HepG2 (cell line): ENCODE measurements around the gene CDC23. TPM values are rescaled to one million over a fixed set of nuclear protein-coding genes. Genes with fewer than 3 reads are reported as not detected.

Source experiments
- ATF7-NPFF ChIP-seq: sonication (generic); formaldehyde crosslinking; IDR thresholded peaks from 2 replicates; pipeline ENCODE4 v1.8.1; 2023; ENCODE audit warnings: mild to moderate bottlenecking, low read depth, missing genetic modification reagents, moderate library complexity
- ELK4 ChIP-seq: sonication (generic); formaldehyde crosslinking; IDR thresholded peaks from 2 replicates; pipeline ENCODE4 v1.9.0; 2021; ENCODE audit warnings: missing genetic modification reagents, borderline replicate concordance
- IKZF4 ChIP-seq: sonication (generic); formaldehyde crosslinking; IDR thresholded peaks from 2 replicates; pipeline ENCODE4 v1.5.1; 2020; ENCODE audit warnings: borderline replicate concordance, mild to moderate bottlenecking, low read depth, missing genetic modification reagents; ENCODE audit errors: not compliant biosample characterization
- JARID2 ChIP-seq: sonication (generic); formaldehyde crosslinking; IDR thresholded peaks from 2 replicates; pipeline ENCODE4 v1.8.1; 2023; ENCODE audit warnings: missing genetic modification reagents, inconsistent platforms; ENCODE audit not compliant: insufficient replicate concordance
- KAT8 ChIP-seq: IDR thresholded peaks from 2 replicates; pipeline ENCODE4 v1.6.1; 2016; ENCODE audit warnings: missing genetic modification reagents, missing compliant biosample characterization
- KDM5A ChIP-seq: fragments of 200-600 bp; sonication (generic); IDR thresholded peaks from 2 replicates; pipeline ENCODE4 v1.7.0; 2018; ENCODE audit warnings: antibody characterized with exemption, mild to moderate bottlenecking, low read length, borderline replicate concordance
- MNT ChIP-seq: fragments of 450-650 bp; IDR thresholded peaks from 2 replicates; pipeline ENCODE4 v1.6.1; 2016
- MXD3 ChIP-seq: IDR thresholded peaks from 2 replicates; pipeline ENCODE4 v1.6.1; 2016; ENCODE audit warnings: mild to moderate bottlenecking, missing biosample characterization, missing genetic modification reagents
- NPAS2 ChIP-seq: sonication (generic); formaldehyde crosslinking; IDR thresholded peaks from 2 replicates; pipeline ENCODE4 v1.8.0; 2022; ENCODE audit warnings: mild to moderate bottlenecking, missing genetic modification reagents, borderline replicate concordance
- POLR2AphosphoS5 ChIP-seq: IDR thresholded peaks from 2 replicates; pipeline ENCODE4 v1.6.1; 2012; ENCODE audit warnings: low read depth, low read length
- SMAD3 ChIP-seq: sonication (generic); formaldehyde crosslinking; IDR thresholded peaks from 2 replicates; pipeline ENCODE4 v1.4.0; 2020; ENCODE audit warnings: missing genetic modification reagents
- SNRNP70 ChIP-seq: fragments of 200-400 bp; formaldehyde crosslinking; IDR thresholded peaks from 2 replicates; pipeline ENCODE4 v1.6.1; 2017; ENCODE audit warnings: mild to moderate bottlenecking, low read depth, low read length, moderate library complexity
- ZFP1 ChIP-seq: IDR thresholded peaks from 2 replicates; pipeline ENCODE4 v1.6.1; 2016
- ZNF557 ChIP-seq: sonication (generic); formaldehyde crosslinking; IDR thresholded peaks from 2 replicates; pipeline ENCODE4 v1.4.0; 2020; ENCODE audit warnings: missing genetic modification reagents
- ZNF567 ChIP-seq: sonication (generic); formaldehyde crosslinking; IDR thresholded peaks from 2 replicates; pipeline ENCODE4 v1.8.1; 2023; ENCODE audit warnings: mild to moderate bottlenecking, missing genetic modification reagents, borderline replicate concordance
- ZNF784 ChIP-seq: sonication (generic); formaldehyde crosslinking; IDR thresholded peaks from 2 replicates; pipeline ENCODE4 v1.5.1; 2020; ENCODE audit warnings: missing genetic modification reagents, mild to moderate bottlenecking, borderline replicate concordance
- ZNF816 ChIP-seq: sonication (generic); formaldehyde crosslinking; IDR thresholded peaks from 2 replicates; pipeline ENCODE4 v1.8.0; 2022; ENCODE audit warnings: missing genetic modification reagents, mild to moderate bottlenecking, borderline replicate concordance
- polyA plus RNA-seq, 8 experiments: library from polyadenylated mRNA; depleted of rRNA in 3 of 8; stranded (reverse) in 7 of 8; unstranded in 1 of 8; fragments of >200 nt; fragmentation: Illumina TruSeq in 4 of 8; extraction: Trizol in 4 of 8; gene quantifications; 2 replicates each; pipeline versions ENCODE4 v1.2.1 to v1.2.3, GENCODE V29; 2011 to 2016; ENCODE audit warnings: low read depth in 4 of 8, missing spikeins in 1 of 8, mixed read lengths in 1 of 8; ENCODE audit not compliant: insufficient read depth in 1 of 8
- total RNA-seq, 5 experiments: library from RNA; depleted of rRNA; stranded (reverse); fragments of >200 nt; fragmentation: Illumina TruSeq; extraction: Trizol; gene quantifications; 2 replicates each; pipeline ENCODE4 v1.2.3, GENCODE V29; 2016; ENCODE audit warnings: low read depth in 1 of 5
- TF ChIP-seq, protein P1 (sequence below): sonication (generic); formaldehyde crosslinking; IDR thresholded peaks from 2 replicates; pipeline ENCODE4 v1.5.0; 2020; ENCODE audit warnings: missing genetic modification reagents, mild to moderate bottlenecking, borderline replicate concordance
- TF ChIP-seq, protein P2 (sequence below): sonication (generic); formaldehyde crosslinking; IDR thresholded peaks from 2 replicates; pipeline ENCODE4 v1.9.0; 2021; ENCODE audit warnings: missing genetic modification reagents, borderline replicate concordance

Gene CDC23
- total and polyA plus RNA-seq, 2 of the 13 experiments (the other 11 are each of a cell fraction or from before 2014, with no cell fraction given): 38.3 to 47.7 TPM

DNA sequence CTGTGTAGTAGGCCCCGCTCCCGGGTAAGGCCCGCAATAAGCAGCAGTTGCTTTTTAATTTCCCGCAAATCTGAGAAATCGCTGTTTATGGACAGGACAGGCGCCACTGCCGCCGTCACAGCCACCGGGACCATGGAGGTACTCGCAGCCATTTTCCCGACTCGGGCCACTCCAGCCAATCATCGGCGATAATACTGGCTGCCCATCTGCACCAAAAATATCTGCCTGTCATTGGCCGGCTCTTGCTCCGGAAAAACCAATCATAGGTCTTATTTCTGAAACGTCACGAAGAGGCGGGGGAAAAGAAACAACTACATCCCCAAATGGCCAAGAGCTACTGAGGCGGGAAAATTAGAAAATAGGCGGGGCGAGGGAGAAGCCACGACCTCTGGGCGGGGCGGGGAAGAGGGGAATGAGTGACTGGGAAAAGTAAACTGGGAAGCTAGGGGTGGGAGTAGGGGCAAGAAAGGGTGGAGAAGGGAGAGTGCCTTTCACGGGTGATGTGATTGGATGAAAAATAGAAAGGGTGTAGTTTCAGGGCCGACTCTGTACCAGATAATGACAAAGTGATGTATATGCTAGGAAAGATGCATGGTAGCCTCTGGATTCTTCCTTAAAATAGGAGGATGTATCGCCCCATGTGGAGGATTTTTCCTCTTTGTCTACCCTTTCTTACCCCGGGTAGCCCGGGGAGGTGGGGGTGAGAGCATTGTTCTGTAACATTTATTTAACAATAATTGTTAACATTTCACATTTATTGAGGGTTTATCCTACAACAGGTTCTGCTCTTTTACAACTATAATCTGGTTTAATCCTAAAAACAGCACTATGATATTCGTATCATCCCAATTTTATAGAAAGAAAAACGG, at the start of gene CDC23 (continued):
- peak; percentile 59 for TF ChIP-seq MNT
- TF ChIP-seq KDM5A: peak; percentile 98
- no peak for TF ChIP-seq ZNF784 (CRISPR knock-in tag)
- peak; percentile 19; the same call in 1 of the 2 replicates for TF ChIP-seq SMAD3 (CRISPR knock-in tag)
- TF ChIP-seq KAT8 (CRISPR knock-in tag): peak; percentile 80
- TF ChIP-seq ELK4 (CRISPR knock-in tag): no peak
- TF ChIP-seq IKZF4: no peak
- no peak for TF ChIP-seq ATF7-NPFF
- TF ChIP-seq, protein P1, sequence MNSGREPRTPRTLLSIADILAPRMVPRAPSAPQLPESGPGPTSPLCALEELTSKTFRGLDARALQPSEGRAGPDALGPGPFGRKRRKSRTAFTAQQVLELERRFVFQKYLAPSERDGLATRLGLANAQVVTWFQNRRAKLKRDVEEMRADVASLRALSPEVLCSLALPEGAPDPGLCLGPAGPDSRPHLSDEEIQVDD (CRISPR knock-in tag): no peak
- TF ChIP-seq ZFP1 (CRISPR knock-in tag): no peak
- no peak for TF ChIP-seq ZNF816 (CRISPR knock-in tag)
- no peak for TF ChIP-seq NPAS2
- TF ChIP-seq SNRNP70: no peak
- TF ChIP-seq POLR2AphosphoS5: peak; percentile 72
- TF ChIP-seq, protein P2, sequence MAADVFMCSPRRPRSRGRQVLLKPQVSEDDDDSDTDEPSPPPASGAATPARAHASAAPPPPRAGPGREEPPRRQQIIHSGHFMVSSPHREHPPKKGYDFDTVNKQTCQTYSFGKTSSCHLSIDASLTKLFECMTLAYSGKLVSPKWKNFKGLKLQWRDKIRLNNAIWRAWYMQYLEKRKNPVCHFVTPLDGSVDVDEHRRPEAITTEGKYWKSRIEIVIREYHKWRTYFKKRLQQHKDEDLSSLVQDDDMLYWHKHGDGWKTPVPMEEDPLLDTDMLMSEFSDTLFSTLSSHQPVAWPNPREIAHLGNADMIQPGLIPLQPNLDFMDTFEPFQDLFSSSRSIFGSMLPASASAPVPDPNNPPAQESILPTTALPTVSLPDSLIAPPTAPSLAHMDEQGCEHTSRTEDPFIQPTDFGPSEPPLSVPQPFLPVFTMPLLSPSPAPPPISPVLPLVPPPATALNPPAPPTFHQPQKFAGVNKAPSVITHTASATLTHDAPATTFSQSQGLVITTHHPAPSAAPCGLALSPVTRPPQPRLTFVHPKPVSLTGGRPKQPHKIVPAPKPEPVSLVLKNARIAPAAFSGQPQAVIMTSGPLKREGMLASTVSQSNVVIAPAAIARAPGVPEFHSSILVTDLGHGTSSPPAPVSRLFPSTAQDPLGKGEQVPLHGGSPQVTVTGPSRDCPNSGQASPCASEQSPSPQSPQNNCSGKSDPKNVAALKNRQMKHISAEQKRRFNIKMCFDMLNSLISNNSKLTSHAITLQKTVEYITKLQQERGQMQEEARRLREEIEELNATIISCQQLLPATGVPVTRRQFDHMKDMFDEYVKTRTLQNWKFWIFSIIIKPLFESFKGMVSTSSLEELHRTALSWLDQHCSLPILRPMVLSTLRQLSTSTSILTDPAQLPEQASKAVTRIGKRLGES (CRISPR knock-in tag): no peak; the same call in 1 of the 2 replicates
- TF ChIP-seq MXD3: no peak
- no peak for TF ChIP-seq JARID2 (CRISPR knock-in tag)
- no peak for TF ChIP-seq ZNF557 (CRISPR knock-in tag)
- TF ChIP-seq ZNF567 (CRISPR knock-in tag): 0 out of 2 replicates have a peak, but pooled peaks have one; percentile 52
